Smooth muscle cell (in vitro differentiated cells): ENCODE results near the gene HELZ2. TPM values are rescaled to one million over a fixed set of nuclear protein-coding genes. Genes with fewer than 3 reads are reported as not detected.
"Not testable (repeated sequence)": the region's sequence is repeated elsewhere in the genome, so short reads cannot be mapped to it uniquely, and the experiment has no call there.

ENCODE experiments used
- DNase-seq: peaks from one replicate; lab custom pipeline; 2025; ENCODE audit not compliant: unreplicated experiment; lab: John Stamatoyannopoulos, UW
- H2AFZ ChIP-seq: fragments of 200-600 bp; sonication (generic); 2 replicates; pipeline ENCODE4 v1.6.0; 2016; ENCODE audit warnings: antibody characterized with exemption, low read depth, mild to moderate bottlenecking
- H3F3A ChIP-seq: fragments of 200-600 bp; sonication (generic); 2 replicates; pipeline ENCODE4 v1.6.0; 2017; ENCODE audit warnings: antibody characterized with exemption, low read depth
- H3K27ac ChIP-seq: fragments of 200-600 bp; sonication (generic); 2 replicates; pipeline ENCODE4 v1.5.1; 2016; ENCODE audit warnings: low read depth, mild to moderate bottlenecking
- H3K27me3 ChIP-seq: fragments of 200-600 bp; sonication (generic); 2 replicates; pipeline ENCODE4 v1.6.1; 2016; ENCODE audit warnings: low read depth, mild to moderate bottlenecking
- H3K36me3 ChIP-seq: fragments of 200-600 bp; sonication (generic); 2 replicates; pipeline ENCODE4 v1.5.1; 2016; ENCODE audit warnings: low read depth
- H3K4me1 ChIP-seq: fragments of 200-600 bp; sonication (generic); 2 replicates; pipeline ENCODE4 v1.5.1; 2016; ENCODE audit warnings: low read depth
- H3K4me2 ChIP-seq: fragments of 200-600 bp; sonication (generic); 2 replicates; pipeline ENCODE4 v1.6.0; 2016; ENCODE audit warnings: mild to moderate bottlenecking
- H3K4me3 ChIP-seq: fragments of 200-600 bp; sonication (generic); 2 replicates; pipeline ENCODE4 v1.5.1; 2016; ENCODE audit warnings: mild to moderate bottlenecking
- H3K79me2 ChIP-seq: fragments of 200-600 bp; sonication (generic); 2 replicates; pipeline ENCODE4 v1.6.0; 2016; ENCODE audit warnings: low read depth, mild to moderate bottlenecking
- H3K9ac ChIP-seq: fragments of 200-600 bp; sonication (generic); 2 replicates; pipeline ENCODE4 v1.6.0; 2016; ENCODE audit warnings: low read depth
- H3K9me3 ChIP-seq: fragments of 200-600 bp; sonication (generic); replicated peaks from 2 replicates; pipeline ENCODE4 v1.5.1; 2016; ENCODE audit warnings: low read depth
- H4K20me1 ChIP-seq: fragments of 200-600 bp; sonication (generic); 2 replicates; pipeline ENCODE4 v1.6.0; 2016; ENCODE audit warnings: low read depth
- WGBS: methylation state at CpG from one replicate; pipeline ENCODE4 v1.1.7; 2016; ENCODE audit warnings: low lambda C conversion rate; 5-methylcytosine and 5-hydroxymethylcytosine counted together
- polyA plus RNA-seq: library from polyadenylated mRNA; unstranded; fragments of >200 nt; fragmentation: Nextera tagmentation; extraction: Ambion mirVana; gene quantifications from 2 replicates; pipeline ENCODE4 v1.2.1, GENCODE V29; 2016
- total RNA-seq: library from RNA; depleted of rRNA; stranded (reverse); fragments of >200 nt; gene quantifications from 2 replicates; pipeline ENCODE4 v1.2.3, GENCODE V29; 2014
- TF ChIP-seq, protein P1 (sequence below): fragments of 200-600 bp; sonication (generic); IDR thresholded peaks from 2 replicates; pipeline ENCODE4 v1.5.1; 2017; ENCODE audit warnings: borderline replicate concordance, mild to moderate bottlenecking, antibody characterized with exemption; ENCODE audit not compliant: insufficient read depth, poor library complexity, severe bottlenecking

HELZ2 gene
- total and polyA plus RNA-seq, 2 experiments from 2014 or later, result 3.0 to 13.8 TPM

DNA sequence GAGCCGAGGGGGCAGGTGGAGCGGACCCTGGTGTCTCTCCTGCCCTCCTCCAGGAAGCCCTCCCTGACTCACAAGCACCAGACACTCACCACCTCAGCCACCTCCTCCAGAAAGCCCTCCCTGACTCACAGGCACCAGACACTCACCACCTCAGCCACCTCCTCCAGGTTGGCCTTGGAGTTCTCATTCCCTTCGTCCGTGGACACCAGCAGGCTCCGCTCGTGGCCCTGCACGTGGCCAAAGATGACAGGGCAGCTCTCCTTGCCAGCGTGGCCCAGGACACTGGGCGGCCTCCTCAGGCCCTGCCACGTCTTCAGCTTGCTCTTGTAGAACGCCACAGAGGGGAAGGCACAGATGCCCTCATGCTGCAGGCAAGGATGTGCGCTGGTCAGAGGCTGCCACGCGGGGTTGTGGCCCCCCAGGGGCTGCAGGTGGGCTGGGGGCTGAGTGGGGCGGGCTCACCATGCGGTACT lies 13.7 kb downstream of the HELZ2 start:
- H3K9me3 ChIP-seq, result no peaks in the 10 kb centered on the region
- 97% methylated on average over 14 of the region's 16 CpGs for WGBS
- TF ChIP-seq, protein P1, sequence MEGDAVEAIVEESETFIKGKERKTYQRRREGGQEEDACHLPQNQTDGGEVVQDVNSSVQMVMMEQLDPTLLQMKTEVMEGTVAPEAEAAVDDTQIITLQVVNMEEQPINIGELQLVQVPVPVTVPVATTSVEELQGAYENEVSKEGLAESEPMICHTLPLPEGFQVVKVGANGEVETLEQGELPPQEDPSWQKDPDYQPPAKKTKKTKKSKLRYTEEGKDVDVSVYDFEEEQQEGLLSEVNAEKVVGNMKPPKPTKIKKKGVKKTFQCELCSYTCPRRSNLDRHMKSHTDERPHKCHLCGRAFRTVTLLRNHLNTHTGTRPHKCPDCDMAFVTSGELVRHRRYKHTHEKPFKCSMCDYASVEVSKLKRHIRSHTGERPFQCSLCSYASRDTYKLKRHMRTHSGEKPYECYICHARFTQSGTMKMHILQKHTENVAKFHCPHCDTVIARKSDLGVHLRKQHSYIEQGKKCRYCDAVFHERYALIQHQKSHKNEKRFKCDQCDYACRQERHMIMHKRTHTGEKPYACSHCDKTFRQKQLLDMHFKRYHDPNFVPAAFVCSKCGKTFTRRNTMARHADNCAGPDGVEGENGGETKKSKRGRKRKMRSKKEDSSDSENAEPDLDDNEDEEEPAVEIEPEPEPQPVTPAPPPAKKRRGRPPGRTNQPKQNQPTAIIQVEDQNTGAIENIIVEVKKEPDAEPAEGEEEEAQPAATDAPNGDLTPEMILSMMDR, result no peak
- H2AFZ ChIP-seq, result no peak overlapping the region
- no peaks in the 10 kb centered on the region for H3K79me2 ChIP-seq
- no peak overlapping the region for H3K27ac ChIP-seq
- no peaks in the 10 kb centered on the region for H3K4me1 ChIP-seq
- no peaks in the 10 kb centered on the region for H3F3A ChIP-seq
- no peak overlapping the region for H3K4me2 ChIP-seq
- no peaks in the 10 kb centered on the region for H4K20me1 ChIP-seq
- no peaks in the 10 kb centered on the region for H3K27me3 ChIP-seq
- no peak overlapping the region for H3K9ac ChIP-seq
- H3K36me3 ChIP-seq, result no peaks in the 10 kb centered on the region
- H3K4me3 ChIP-seq, result no peak overlapping the region
- DNase-seq, result no peak

DNA sequence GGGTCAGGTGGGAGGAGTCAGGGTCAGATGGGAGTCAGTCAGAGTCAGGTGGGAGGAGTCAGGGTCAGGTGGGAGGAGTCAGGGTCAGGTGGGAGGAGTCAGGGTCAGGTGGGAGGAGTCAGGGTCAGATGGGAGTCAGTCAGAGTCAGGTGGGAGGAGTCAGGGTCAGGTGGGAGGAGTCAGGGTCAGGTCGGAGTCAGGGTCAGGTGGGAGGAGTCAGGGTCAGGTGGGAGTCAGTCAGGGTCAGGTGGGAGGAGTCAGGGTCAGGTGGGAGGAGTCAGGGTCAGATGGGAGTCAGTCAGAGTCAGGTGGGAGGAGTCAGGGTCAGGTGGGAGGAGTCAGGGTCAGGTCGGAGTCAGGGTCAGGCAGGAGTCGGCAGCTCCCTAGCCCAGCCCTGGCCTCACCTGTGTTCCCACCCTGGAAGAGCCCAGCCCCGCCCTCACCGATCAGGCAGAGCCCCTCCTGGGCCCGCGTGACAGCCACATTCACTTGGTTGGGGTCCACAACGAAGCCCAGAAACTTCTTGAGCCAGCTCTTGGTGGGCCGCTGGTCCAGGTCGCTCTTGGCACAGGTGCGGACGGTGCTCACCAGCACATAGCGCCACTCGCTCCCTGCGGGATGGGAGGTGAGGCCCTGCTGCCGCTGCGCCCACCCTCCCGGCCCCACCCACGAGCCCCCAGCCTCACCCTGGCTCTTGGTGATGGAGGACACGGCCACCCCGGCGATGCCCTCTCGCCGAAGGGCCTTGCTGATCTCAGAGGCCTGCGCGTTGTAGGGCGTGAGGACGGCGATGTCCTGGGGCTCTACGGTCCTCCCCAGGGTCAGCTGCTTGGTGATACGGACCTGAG lies 14.3 kb downstream of the HELZ2 start:
- H2AFZ ChIP-seq, H3K27me3 ChIP-seq, H4K20me1 ChIP-seq, H3K79me2 ChIP-seq, H3K4me1 ChIP-seq, H3K4me3 ChIP-seq, H3K9ac ChIP-seq, DNase-seq, H3K4me2 ChIP-seq, H3K9me3 ChIP-seq, H3F3A ChIP-seq, H3K36me3 ChIP-seq, H3K27ac ChIP-seq: not testable (repeated sequence)
- WGBS, result 98% methylated on average over 26 of the region's 31 CpGs

DNA sequence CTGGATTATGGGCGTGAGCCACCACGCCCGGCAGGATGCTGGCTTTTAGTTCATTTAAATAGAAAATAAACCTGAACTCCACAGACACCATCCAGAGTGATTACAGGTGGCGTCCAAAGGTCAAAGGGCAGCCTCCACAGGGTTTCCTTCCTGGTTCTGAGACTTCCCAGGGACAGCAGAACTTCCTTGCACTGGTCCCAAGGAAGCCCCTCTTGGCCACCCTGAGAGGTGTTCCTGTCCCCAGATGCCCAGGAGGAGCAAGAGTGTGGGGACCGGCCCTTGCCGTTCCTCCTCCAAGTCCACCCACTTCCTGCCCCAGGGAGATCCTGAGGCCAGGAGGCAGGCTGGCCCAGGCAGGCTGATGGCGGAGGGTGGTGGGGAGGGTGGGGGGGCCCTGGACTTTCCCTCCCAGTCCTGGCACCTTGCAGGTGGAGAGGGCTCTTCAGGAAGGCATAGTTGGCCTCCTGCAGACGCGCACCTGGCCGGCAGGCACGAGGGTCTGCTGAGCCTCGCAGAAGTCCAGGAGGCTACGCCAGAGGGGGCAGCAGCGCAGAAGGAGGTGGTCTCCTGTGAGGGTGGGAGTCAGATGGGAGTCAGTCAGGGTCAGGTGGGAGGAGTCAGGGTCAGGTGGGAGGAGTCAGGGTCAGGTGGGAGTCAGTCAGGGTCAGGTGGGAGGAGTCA lies 15.1 kb downstream of the HELZ2 start:
- Histone ChIP-seq H2AFZ (no peak overlapping the region), H3K9ac (no peak overlapping the region), H3K9me3 (no peaks in the 10 kb centered on the region), H3K27ac (no peak overlapping the region), H3F3A (peaks cover 9% of the 10 kb centered on the region), H3K27me3 (no peaks in the 10 kb centered on the region), H4K20me1 (no peaks in the 10 kb centered on the region), H3K4me3 (no peak overlapping the region), H3K79me2 (no peaks in the 10 kb centered on the region), H3K4me2 (no peak overlapping the region), H3K4me1 (peaks cover 8% of the 10 kb centered on the region), H3K36me3 (no peaks in the 10 kb centered on the region)
- 94% methylated on average over 14 of the region's 14 CpGs for WGBS
- TF ChIP-seq, protein P1, result no peak
- no peak for DNase-seq

DNA sequence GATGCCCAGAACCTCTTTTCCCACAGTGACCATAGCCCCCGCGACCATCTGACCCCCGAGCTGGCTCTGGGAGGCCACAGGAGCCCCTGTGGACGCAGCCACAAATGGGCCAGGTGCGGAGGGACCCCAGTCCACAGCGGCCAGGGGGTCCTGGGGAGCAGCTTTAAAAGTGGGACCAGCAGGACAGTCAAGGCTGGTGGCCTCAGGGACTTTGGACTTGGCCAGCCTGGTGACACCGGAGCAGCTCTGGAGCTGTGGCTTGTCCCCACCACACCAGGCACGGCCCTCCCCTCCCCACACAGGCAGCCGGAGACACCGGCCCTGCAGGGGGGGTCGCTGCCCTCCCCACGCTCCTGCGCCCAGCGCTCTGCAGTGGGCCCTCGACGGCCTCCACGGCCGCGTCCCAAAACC lies 16.6 kb downstream of the HELZ2 start:
- Histone ChIP-seq H2AFZ (no peak overlapping the region), H3F3A (peaks cover 16% of the 10 kb centered on the region), H3K4me1 (peaks cover 8% of the 10 kb centered on the region), H3K4me2 (no peak overlapping the region), H3K27ac (no peak overlapping the region), H3K36me3 (no peaks in the 10 kb centered on the region), H3K9ac (no peak overlapping the region), H4K20me1 (no peaks in the 10 kb centered on the region), H3K27me3 (no peaks in the 10 kb centered on the region), H3K9me3 (no peaks in the 10 kb centered on the region), H3K79me2 (no peaks in the 10 kb centered on the region), H3K4me3 (no peak overlapping the region)
- DNase-seq, result no peak
- 93% methylated on average over 18 of the region's 19 CpGs for WGBS
- TF ChIP-seq, protein P1, result no peak
